SK-N-MC (cell line): Measurements from ENCODE around the gene EEFSEC.

Experiments
- DNase-seq: peaks from one replicate; pipeline ENCODE4 v3.0.0-alpha.2; 2011; ENCODE audit warnings: low read depth, low spot score
- H3K27ac ChIP-seq: fragments of 200-600 bp; sonication (generic); 2 replicates; pipeline ENCODE4 v1.5.1; 2016; ENCODE audit warnings: mixed run types
- H3K36me3 ChIP-seq: fragments of 200-600 bp; sonication (generic); 2 replicates; pipeline ENCODE4 v1.6.1; 2017; ENCODE audit warnings: antibody characterized with exemption, low read length, mixed read lengths; ENCODE audit not compliant: insufficient read depth
- H3K4me3 ChIP-seq: fragments of 200-600 bp; sonication (generic); 2 replicates; pipeline ENCODE4 v1.5.1; 2016
- H3K9ac ChIP-seq: fragments of 200-600 bp; sonication (generic); 2 replicates; pipeline ENCODE4 v1.8.0; 2017; ENCODE audit warnings: mixed run types, mixed read lengths; ENCODE audit not compliant: insufficient read length
- H3K9me3 ChIP-seq: fragments of 200-600 bp; sonication (generic); 2 replicates; pipeline ENCODE4 v1.6.1; 2017; ENCODE audit warnings: low read depth, mild to moderate bottlenecking, antibody characterized with exemption, low read length, moderate library complexity, mixed read lengths
- EZH2 ChIP-seq: fragments of 200-600 bp; sonication (generic); IDR thresholded peaks from one replicate; pipeline ENCODE4 v1.6.1; 2017; ENCODE audit warnings: antibody characterized with exemption
- FOXP2 ChIP-seq: optimal IDR thresholded peaks from 2 replicates; pipeline ENCODE3; 2011; ENCODE audit warnings: mild to moderate bottlenecking, moderate library complexity; ENCODE audit not compliant: insufficient read depth; ENCODE audit errors: extremely low read length, control extremely low read depth
- POLR2AphosphoS5 ChIP-seq: IDR thresholded peaks from 2 replicates; pipeline ENCODE4 v1.6.1; 2012; ENCODE audit warnings: mild to moderate bottlenecking, low read depth, low read length, borderline replicate concordance

EEFSEC gene

DNA sequence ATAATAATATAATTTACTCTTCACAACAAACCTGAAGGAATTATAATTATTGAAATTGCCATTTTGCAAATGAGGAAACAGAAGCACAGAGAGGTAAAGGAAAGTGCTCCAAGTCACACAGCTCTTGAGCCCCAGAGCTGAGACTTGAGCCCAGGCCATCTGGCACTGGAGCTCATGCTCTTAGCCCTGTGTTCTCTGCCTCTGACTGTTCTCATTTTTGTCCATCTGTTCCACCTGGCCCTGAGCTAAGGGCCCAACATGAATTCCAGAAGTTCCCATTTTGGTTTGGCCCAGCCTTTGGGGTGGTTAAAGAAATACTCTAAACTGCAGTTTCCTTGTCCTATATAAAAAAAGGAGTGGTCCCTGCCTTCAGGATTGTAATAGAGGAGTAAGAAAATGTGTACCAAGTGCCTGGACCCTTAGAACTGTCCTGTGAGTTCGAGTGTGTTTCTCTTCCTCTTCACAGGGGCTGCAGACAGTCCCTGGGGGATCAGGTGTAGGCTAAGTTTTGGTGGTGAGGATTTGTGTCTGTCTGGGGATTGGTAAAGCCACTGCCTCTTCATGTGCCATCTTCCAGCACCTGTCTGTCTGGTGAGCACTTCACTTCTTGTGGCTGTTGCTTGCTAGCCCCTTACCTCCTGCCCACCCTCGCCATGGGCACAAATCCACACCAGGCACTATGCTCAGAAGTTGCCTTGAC is 221.6 kb downstream of the EEFSEC start:
- H3K9ac ChIP-seq = no peak overlapping the region
- H3K27ac ChIP-seq = no peak overlapping the region
- DNase-seq = no peak
- H3K4me3 ChIP-seq = no peak overlapping the region
- H3K36me3 ChIP-seq = no peaks in the 10 kb centered on the region
- H3K9me3 ChIP-seq = no peaks in the 10 kb centered on the region
- TF ChIP-seq FOXP2 (no peak), POLR2AphosphoS5 (no peak)

DNA sequence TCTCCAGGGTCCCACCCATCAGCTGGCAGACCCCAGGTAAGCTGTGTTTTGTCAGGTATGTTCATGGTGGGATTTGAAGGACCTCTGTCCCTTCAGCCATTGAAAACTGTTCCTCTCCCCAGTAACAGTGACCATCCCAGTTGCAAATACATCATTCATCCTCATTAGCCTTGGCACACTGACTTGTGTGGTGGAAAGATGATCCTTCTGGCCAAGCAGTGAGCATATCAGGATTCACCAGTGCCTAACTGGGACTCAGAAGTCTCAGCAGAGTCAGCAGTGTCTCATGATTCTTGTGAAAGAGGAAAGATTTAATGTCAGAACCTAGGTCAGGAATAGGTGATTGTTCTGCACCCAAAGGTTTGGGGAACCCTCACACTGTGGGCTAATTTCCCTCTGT is 223.2 kb downstream of the EEFSEC start:
- no peak for DNase-seq
- Histone ChIP-seq H3K9ac (no peak overlapping the region), H3K36me3 (no peaks in the 10 kb centered on the region), H3K9me3 (no peaks in the 10 kb centered on the region), H3K4me3 (no peak overlapping the region), H3K27ac (no peak overlapping the region)
- no peak for TF ChIP-seq EZH2
- TF ChIP-seq POLR2AphosphoS5 = no peak
- no peak for TF ChIP-seq FOXP2

GRCh38 chr3:128378631-128379347 is 225.5 kb downstream of the EEFSEC start:
- Histone ChIP-seq H3K27ac (no peak overlapping the region), H3K4me3 (no peak overlapping the region), H3K36me3 (no peaks in the 10 kb centered on the region), H3K9ac (no peak overlapping the region), H3K9me3 (no peaks in the 10 kb centered on the region)
- no peak for TF ChIP-seq FOXP2
- TF ChIP-seq EZH2 = no peak
- TF ChIP-seq POLR2AphosphoS5 = no peak
- no peak for DNase-seq

DNA sequence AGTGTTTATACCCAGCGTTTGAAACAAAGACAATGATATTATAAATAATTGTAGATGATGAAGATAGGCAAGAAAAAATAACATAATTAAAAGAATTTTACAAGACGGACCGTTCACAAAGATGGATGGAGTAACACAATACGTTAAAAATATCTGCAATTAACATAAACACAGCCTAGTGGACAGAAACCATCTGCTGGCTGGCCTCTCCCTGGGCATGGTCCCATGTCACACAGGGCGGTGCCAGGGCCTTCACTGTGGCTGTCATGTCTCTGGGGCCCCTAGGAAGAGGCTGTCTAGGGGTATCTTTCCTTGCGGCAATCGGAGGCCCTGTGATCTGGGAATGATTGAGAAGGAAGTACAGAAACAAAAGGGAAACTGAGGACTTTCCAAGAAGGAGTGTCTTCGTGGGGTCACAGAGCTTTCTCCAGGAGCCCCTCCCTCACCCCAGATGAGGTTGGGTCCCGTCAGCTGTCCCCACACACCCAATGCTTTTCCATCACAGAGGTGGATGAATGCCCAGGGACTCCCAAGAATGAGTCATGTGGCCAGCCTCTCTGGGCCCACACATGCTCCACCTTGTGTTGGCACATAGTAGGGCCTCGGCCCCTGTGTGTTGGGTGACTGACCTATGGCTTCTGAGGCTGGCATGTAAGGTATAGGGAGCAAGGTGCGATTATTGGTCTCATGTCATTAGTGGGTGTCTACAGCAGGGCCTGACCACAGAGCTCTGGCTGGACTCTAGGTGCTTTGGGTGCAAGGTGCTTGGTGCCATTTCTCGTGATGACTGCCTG is 226.3 kb downstream of the EEFSEC start:
- no peak for DNase-seq
- H3K27ac ChIP-seq = no peak overlapping the region
- no peak for TF ChIP-seq EZH2
- no peak for TF ChIP-seq FOXP2
- TF ChIP-seq POLR2AphosphoS5 = no peak
- no peaks in the 10 kb centered on the region for H3K9me3 ChIP-seq
- H3K36me3 ChIP-seq = no peaks in the 10 kb centered on the region
- no peak overlapping the region for H3K4me3 ChIP-seq
- no peak overlapping the region for H3K9ac ChIP-seq

- DNase-seq = no peak
- TF ChIP-seq FOXP2 (no peak), POLR2AphosphoS5 (no peak), EZH2 (no peak)
- Histone ChIP-seq H3K36me3 (no peaks in the 10 kb centered on the region), H3K9me3 (no peaks in the 10 kb centered on the region), H3K27ac (no peak overlapping the region), H3K9ac (no peak overlapping the region), H3K4me3 (no peak overlapping the region)
These were observed 227.0 kb downstream of the EEFSEC start for GRCh38 chr3:128380295-128380694.

GRCh38 chr3:128380719-128381118 is 227.4 kb downstream of the EEFSEC start:
- no peaks in the 10 kb centered on the region for H3K9me3 ChIP-seq
- H3K27ac ChIP-seq = no peak overlapping the region
- no peak overlapping the region for H3K9ac ChIP-seq
- H3K36me3 ChIP-seq = no peaks in the 10 kb centered on the region
- TF ChIP-seq POLR2AphosphoS5 = no peak
- no peak for TF ChIP-seq EZH2
- TF ChIP-seq FOXP2 = no peak
- H3K4me3 ChIP-seq = no peak overlapping the region
- no peak for DNase-seq

GRCh38 chr3:128381609-128382008 is 228.3 kb downstream of the EEFSEC start:
- H3K9ac ChIP-seq = no peak overlapping the region
- DNase-seq = no peak
- H3K36me3 ChIP-seq = no peaks in the 10 kb centered on the region
- TF ChIP-seq POLR2AphosphoS5 (no peak), EZH2 (no peak), FOXP2 (no peak)
- H3K4me3 ChIP-seq = no peak overlapping the region
- no peak overlapping the region for H3K27ac ChIP-seq
- no peaks in the 10 kb centered on the region for H3K9me3 ChIP-seq

GRCh38 chr3:128382221-128382807 is 229.0 kb downstream of the EEFSEC start:
- Histone ChIP-seq H3K9me3 (no peaks in the 10 kb centered on the region), H3K9ac (no peak overlapping the region), H3K4me3 (no peak overlapping the region), H3K27ac (no peak overlapping the region), H3K36me3 (no peaks in the 10 kb centered on the region)
- no peak for DNase-seq
- no peak for TF ChIP-seq EZH2
- TF ChIP-seq FOXP2 = no peak
- TF ChIP-seq POLR2AphosphoS5 = no peak
